Transverse colon (tissue), 3 donors: ENCODE results near the gene TANK.

Experiments
- CTCF ChIP-seq, 5 experiments: fragments of 200-600 bp in 3 of 5; fragments of 450-650 bp in 2 of 5; sonication (generic) in 3 of 5; IDR thresholded peaks; 1 replicate in 2 of 5; 2 replicates in 3 of 5; pipeline ENCODE4 v1.5.1; 2016 to 2017; ENCODE audit warnings: antibody characterized with exemption in 5 of 5, inconsistent platforms in 3 of 5, mild to moderate bottlenecking in 2 of 5, moderate library complexity in 1 of 5
- POLR2A ChIP-seq: fragments of 450-650 bp; IDR thresholded peaks from one replicate; pipeline ENCODE4 v1.6.1; 2016; ENCODE audit warnings: antibody characterized with exemption, mild to moderate bottlenecking, moderate library complexity

- no peak for TF ChIP-seq CTCF (IDR thresholded peaks at IDR 0.05)
- no peak for TF ChIP-seq POLR2A
Observed at GRCh38 chr2:161166538-161167409, 6.5 kb downstream of the TANK start.
